Stimulated activated CD4-positive, alpha-beta T cell treated with anti-CD3 and anti-CD28 coated beads, Interleukin-1b, Interleukin-23, amount 100 ng/mL, for 24 hours (primary cell): ENCODE results near the gene DTD1.

Source experiments
- DNase-seq, 4 experiments: peaks; one replicate each; pipeline ENCODE4 v3.0.0-alpha.2; 2020; ENCODE audit warnings: low read depth in 4 of 4, low spot score in 1 of 4

The DTD1 gene, protein sequence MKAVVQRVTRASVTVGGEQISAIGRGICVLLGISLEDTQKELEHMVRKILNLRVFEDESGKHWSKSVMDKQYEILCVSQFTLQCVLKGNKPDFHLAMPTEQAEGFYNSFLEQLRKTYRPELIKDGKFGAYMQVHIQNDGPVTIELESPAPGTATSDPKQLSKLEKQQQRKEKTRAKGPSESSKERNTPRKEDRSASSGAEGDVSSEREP

GRCh38 chr20:18587665-18588573 is at the start of gene DTD1:
Gene DTD1 (plus strand): TSS chr20:18588054. CDS start chr20:18588073, 19 bp downstream.
- DNase-seq = peak; percentile 73 to 89 (median 78)

DNA sequence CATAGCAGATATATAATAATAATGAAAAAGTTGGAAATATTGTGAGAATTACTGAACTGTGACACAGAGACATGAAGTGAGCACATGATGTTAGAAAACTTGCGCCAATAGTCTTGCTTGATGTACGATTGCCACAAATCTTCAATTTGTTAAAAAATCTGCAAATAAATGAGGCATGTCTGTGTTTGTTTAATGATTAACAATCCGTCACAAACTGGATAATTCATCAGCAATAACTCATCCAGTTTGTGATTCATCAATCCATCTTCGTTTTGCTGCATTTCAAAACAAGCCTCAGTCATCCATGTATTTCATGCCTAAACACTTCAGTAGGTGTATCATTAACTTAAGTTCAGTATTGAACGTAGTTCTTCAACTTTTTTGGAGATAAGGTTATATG is 46.1 kb upstream of the DTD1 start:
- DNase-seq = no peak

DNA sequence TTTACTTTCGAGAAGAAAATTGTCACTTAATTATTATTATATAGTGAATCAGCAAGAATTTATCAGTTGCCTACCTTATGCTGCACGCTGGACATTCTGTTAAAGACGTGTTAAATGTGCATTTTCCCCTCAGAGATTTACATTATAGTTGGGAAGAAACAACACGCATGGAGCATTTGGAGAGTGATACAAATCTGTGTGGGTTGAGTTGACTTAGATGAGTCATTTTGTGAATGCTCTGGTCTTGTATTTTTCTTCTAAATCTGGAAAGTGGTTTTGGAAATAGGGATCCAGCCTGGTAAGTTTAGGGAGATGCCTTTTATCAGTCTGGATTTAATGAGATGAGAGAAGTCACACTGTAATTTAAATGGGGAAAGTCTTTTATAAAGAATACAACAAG is 44.6 kb upstream of the DTD1 start:
- no peak for DNase-seq

GRCh38 chr20:18543932-18544331 is 43.9 kb upstream of the DTD1 start:
- no peak for DNase-seq

GRCh38 chr20:18545566-18545965 is 42.3 kb upstream of the DTD1 start:
- DNase-seq = no peak

DNA sequence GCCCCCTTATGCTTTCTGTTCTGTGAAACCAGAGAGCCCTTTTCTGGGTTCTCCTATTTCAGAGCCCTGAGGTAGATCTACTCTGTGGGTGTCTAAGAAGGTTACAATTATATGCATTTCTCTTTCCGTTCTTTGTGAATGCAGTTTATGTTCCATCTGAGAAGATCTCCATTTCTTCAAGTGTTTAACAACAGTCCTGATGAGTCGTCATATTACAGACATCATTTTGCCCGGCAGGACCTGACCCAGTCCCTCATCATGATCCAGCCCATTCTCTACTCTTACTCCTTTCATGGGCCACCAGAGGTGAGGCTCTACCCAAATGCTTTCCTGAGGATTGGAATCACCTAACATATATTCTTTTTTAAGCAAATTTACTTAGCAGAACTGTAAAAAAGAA is 39.4 kb upstream of the DTD1 start:
- no peak for DNase-seq

- no peak for DNase-seq
These were observed 34.1 kb upstream of the DTD1 start for GRCh38 chr20:18553746-18554145.

DNA sequence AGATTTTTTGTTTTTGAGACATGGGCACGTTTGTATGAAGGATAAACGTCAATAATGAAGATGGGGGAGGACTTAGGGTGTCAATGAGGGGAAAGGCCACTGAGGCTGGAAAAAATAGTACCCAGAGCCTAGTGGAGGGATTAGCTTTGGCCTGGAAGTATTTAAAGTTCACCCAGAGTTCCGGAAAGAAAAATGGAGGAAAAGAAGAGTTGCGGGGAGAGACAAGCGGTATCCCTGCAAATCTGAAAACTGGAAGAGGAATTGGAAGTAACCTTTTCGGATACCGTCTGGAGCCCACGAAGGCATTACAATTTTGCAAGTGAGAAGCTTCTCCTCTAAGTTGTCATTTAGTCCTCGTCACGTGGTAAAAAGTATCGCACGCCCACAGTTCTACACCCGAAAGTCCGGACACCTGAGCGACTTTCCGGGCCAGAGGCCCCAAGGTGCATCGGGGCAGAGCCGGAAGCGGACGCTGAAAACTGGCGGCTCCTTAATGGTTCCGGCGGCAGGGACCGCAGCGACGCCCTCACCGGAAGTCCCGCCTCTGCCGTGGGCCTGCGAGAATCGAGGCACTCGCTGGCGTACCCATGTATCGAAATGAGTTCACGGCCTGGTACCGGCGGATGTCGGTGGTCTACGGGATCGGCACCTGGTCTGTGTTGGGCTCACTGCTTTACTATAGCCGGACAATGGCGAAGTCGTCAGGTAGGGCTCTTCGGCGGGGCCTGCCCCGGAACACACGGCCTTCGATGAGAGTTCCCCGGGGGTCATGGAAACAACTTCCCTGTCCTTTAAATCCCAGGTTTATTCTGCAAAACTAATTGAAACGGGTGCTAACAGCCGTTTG is 20.7 kb upstream of the DTD1 start, which contains the start of gene SMIM26:
TSS of gene SMIM26 (plus strand) at position 541 of the 847 bp plus-strand sequence. CDS start at position 588, 47 bp downstream.
- DNase-seq = peak; percentile 90 to 94 (median 92)

DNA sequence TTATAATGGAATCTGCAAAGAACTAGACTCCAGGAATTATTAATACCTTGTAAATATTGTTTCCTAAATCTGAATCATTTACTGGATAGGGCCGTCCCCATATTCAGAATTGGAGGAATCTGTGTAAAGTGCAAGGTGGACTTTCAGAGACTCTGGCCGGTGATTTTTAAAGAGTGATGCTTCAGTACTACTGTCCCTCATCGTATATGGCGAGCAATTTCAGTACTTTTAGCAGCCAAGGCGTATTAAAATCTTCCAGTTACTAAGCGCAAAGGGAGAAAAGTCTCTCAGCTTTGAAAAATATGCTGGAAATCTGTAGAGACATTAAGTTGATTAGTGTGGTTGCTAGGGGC is 20.1 kb upstream of the DTD1 start:
- no peak for DNase-seq

DNA sequence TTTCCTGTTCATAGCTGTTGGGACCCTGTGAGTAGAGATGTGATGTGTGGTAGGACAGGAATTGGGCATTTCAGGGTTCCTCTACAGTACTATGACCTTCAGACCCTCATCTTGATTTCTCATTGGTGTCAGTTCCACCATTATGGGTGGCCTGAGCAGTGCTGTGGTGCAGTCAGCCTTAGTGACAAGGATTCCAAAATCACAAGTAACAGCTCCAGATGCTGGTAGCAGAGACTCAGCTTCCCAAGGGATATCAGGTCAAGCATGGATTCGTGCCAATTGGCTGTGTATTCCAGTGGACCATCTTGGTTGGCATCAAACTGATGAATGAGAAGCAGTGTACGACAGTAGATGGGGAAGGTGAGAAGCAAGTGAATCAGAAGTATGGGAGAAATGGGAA is 16.8 kb upstream of the DTD1 start:
- DNase-seq = no peak

- DNase-seq = no peak
These were observed 16.3 kb upstream of the DTD1 start for GRCh38 chr20:18571578-18571977.

- DNase-seq = no peak
These were observed 9.9 kb upstream of the DTD1 start for GRCh38 chr20:18577942-18578341.

- DNase-seq = no peak
These were observed 9.3 kb upstream of the DTD1 start for GRCh38 chr20:18578581-18578980.

DNA sequence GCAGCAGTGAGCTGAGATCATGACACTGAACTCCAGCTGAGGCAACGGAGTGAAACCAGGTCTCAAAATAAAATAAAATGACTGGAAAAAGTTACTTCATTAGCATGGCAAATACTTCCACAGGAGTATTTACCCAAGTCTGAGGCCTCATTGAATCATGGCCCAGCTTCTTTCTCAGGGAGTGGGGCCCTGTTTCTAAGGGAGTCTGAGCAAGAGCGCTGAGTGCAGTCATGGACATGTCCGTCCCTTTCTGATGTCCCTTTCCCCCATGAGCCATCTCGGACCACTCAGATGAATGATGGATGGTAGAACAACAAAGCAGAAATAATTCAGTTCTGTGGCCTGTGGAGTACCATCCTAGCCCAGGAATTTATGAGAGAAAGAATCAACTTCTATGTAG is 7.8 kb upstream of the DTD1 start:
- no peak for DNase-seq

GRCh38 chr20:18585134-18585533 is 2.7 kb upstream of the DTD1 start:
- no peak for DNase-seq

DNA sequence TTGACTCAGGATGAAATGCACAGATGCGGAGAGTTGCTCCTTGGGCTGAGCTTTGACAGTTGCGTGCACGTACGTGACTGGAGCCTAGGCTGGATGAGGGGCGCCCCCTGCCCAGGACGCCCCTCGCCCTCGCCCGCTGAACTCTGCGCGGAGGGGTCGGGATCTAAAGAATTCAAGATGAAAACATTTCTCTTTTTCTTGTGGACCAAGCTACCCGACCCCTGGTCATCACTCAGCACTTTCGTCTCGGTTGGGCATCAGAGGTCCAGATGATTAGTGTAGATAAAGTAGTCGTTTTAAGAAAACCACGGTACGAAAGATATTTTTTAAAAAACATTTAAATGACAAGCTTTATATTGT is 700 bp downstream of the DTD1 start:
- DNase-seq = no peak

- DNase-seq = no peak
These were observed 2.3 kb downstream of the DTD1 start for GRCh38 chr20:18589941-18590674.

DNA sequence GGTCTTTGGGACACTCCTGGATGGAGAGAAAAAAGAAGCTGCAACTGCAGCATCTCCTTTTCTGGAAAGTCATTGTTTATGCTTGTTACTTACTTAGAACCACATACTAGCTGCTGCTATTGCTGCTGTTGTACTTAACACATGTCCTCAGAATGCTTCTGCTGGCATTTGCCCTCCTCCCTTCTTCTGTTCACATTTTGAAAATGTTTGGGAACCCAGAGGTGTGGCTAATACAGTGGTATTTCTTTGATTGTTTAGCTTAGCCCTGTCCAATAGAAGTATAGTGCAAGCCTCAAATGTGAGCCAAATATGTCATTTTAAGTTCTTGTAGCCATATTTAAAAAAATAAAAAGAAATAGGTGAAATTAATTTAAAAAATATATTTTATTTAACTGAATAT is 8.4 kb downstream of the DTD1 start:
- no peak for DNase-seq

GRCh38 chr20:18609741-18610140 is 21.9 kb downstream of the DTD1 start:
- no peak for DNase-seq

DNA sequence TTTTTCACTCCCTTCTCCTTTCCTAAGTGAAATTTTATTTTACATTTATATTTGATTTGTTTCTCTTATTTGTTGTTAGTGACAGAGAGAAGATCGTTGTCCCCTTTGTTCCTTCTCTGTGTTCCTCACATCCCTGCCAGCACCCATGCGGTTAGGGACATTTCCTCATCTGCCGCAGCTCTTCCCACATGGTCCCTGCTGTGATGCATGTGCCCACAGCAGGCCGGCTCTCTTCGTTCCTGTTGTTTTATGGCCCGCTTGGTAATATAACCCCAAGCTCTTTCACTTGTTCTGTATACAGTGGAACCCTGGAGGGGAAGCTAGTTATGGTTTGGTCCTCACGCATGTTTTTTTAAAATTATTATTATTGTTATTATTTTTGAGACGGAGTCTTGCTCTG is 23.6 kb downstream of the DTD1 start:
- DNase-seq = no peak

- no peak for DNase-seq
These were observed 25.7 kb downstream of the DTD1 start for GRCh38 chr20:18613553-18613952.
